Mucosa of stomach (tissue), 1 donor: Measurements from ENCODE around the gene HEYL.

ENCODE experiments used
- H3K27me3 ChIP-seq: one replicate; pipeline ENCODE4 v1.7.0; 2013; ENCODE audit warnings: mild to moderate bottlenecking, low read length; ENCODE audit not compliant: control insufficient read depth, insufficient read depth
- H3K36me3 ChIP-seq: one replicate; pipeline ENCODE4 v1.7.0; 2013; ENCODE audit warnings: low read length; ENCODE audit not compliant: control insufficient read depth, insufficient read depth
- H3K4me1 ChIP-seq: one replicate; pipeline ENCODE4 v1.7.0; 2013; ENCODE audit warnings: mild to moderate bottlenecking, low read length; ENCODE audit not compliant: control insufficient read depth, insufficient read depth
- H3K4me3 ChIP-seq: one replicate; pipeline ENCODE4 v1.7.0; 2013; ENCODE audit warnings: low read length
- H3K9ac ChIP-seq: one replicate; pipeline ENCODE4 v1.7.0; 2013; ENCODE audit warnings: mild to moderate bottlenecking, low read length, moderate library complexity
- H3K9me3 ChIP-seq: one replicate; pipeline ENCODE4 v1.7.0; 2013; ENCODE audit warnings: mild to moderate bottlenecking, low read length, moderate library complexity; ENCODE audit not compliant: control insufficient read depth
- donor health status: Pancreatic carcinoma.

Gene HEYL

GRCh38 chr1:39633422-39633821 is 6.0 kb downstream of the HEYL start:
- no peak overlapping the region for H3K4me3 ChIP-seq
- no peak overlapping the region for H3K9ac ChIP-seq

DNA sequence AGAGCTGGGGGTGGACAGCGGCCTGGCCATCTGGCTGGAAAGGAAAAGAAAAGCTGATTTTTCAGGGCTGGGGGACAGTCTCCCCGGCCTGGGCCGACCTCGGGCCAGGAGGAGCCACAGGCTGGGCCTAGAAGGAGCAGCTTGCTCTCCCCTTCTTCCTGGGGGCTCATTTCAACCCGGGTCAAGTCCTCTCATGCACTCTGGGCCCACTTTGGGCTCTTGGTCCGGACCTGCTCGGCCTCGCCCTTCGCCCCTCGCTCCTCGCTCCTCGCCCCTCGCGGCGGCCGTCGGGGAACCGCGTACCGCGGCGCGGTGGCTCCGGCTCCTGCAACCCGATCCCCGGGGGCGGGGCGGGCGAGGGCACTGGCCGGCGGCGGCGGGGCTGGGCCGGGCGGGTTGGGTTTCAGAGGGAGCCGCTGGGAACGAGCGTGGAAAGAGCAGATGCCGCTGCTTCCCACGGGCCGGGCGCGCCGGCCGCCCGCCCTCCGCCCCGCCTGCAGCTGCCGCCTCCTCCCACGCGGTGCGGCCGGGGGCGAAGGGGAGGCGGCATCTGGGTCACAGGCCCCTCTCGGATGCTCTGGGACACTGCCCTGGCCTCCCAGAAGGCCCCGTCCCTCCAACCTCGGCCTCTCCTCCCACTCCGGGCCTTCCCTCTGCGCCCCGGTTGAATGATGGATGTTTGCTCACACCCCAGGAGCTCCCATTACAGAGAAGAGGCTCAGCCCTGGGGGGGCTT is 6.6 kb downstream of the HEYL start:
- no peaks in the 10 kb centered on the region for H3K9me3 ChIP-seq
- peaks cover 44% of the 10 kb centered on the region for H3K27me3 ChIP-seq
- no peak overlapping the region for H3K9ac ChIP-seq
- H3K4me3 ChIP-seq: no peak overlapping the region
- H3K36me3 ChIP-seq: no peaks in the 10 kb centered on the region
- no peaks in the 10 kb centered on the region for H3K4me1 ChIP-seq

More at GRCh38 chr1:39633422-39633821, 6.0 kb downstream of the HEYL start:
- Histone ChIP-seq H3K4me1 (no peaks in the 10 kb centered on the region), H3K36me3 (no peaks in the 10 kb centered on the region), H3K9me3 (no peaks in the 10 kb centered on the region), H3K27me3 (peaks cover 44% of the 10 kb centered on the region)

DNA sequence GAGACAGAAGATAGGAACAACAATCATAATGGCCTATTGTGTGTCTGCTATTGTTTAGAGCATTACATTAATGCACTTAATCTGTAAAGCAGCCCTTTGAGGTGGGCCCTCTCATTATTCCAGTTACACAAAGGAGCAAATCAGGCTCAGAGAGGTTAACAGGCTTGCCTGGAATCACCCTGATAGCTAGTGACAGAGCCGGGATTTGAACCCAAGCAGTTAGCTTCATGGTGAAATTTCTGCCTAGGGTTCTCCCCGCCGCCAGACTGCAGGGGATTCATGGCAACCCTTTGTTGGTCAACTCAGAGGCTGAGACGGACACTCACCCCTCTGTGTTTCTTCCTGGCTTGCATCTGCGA is 7.1 kb downstream of the HEYL start:
- Histone ChIP-seq H3K9me3 (no peaks in the 10 kb centered on the region), H3K4me1 (no peaks in the 10 kb centered on the region), H3K4me3 (no peak overlapping the region), H3K9ac (no peak overlapping the region), H3K36me3 (no peaks in the 10 kb centered on the region), H3K27me3 (peaks cover 38% of the 10 kb centered on the region)

DNA sequence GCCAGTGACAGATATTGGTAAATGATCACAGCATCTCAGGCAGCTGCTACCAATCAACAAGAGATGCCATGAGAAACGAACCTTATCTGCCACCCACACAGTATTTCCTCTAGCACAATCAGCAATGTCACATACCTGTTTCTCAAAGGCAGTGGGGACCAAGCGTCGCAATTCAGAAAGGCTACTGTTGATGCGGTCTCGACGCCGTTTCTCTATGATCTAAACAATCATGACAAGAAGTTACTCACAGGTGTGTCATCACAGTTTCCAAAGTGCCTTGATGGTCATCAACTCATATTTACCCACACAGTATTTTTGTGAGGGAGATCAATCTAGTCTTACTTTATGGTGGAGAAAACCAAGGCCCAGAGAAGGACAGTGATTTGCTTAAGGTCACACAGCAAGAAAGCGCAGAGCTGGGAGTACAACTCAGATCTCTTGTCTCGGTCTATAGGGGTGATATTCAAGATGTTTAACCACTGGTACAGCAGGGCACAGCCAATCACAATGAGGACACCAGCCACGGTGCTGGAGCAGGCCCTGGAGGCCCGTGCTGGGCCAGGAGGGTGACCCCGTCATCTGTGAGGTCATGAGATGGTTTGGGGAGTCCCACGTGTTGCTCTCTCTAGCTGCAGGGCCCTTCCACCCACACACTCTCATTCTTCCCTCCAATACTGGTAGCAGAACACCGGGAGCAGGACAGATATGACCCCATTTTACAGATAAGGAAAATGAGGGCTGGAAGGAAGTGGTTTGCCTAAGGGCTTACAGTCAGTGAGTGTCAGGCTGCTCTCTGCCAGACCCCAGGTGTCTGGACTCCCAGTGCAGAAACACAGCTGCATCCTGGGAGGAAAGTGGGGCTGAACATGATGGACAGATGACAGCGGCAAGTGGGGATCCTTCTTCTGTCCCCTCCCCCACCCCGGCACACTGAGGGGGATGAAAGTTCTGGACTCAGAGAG is 7.8 kb downstream of the HEYL start:
- Histone ChIP-seq H3K9ac (no peak overlapping the region), H3K36me3 (no peaks in the 10 kb centered on the region), H3K4me1 (no peaks in the 10 kb centered on the region), H3K9me3 (no peaks in the 10 kb centered on the region), H3K27me3 (peaks cover 38% of the 10 kb centered on the region), H3K4me3 (no peak overlapping the region)

- Histone ChIP-seq H3K27me3 (peaks cover 21% of the 10 kb centered on the region), H3K4me3 (no peak overlapping the region), H3K9me3 (no peaks in the 10 kb centered on the region), H3K9ac (no peak overlapping the region), H3K4me1 (no peaks in the 10 kb centered on the region), H3K36me3 (no peaks in the 10 kb centered on the region)
These were observed 10.6 kb downstream of the HEYL start for GRCh38 chr1:39628807-39629350.

DNA sequence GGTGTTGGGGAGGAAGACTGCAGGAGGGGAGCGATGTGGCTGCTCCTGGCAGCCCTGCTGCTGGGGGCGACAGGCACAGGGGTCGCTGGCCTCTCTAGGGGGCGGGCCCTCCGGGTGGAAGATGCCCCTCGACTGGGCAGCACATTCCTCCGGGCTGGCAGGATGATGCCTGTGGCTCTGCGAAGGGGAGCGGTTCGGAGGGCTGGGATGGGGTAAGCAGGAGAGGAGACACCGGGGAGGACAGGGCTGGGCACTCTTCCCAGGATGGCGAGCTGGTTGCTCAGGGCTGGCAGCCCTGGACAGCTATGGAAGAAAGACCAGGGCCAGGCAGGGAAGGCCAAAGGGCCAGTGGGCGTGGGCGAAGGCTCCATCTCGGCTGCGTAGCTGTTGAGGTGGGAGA is 12.8 kb downstream of the HEYL start:
- Histone ChIP-seq H3K9me3 (no peaks in the 10 kb centered on the region), H3K27me3 (peaks cover 2% of the 10 kb centered on the region), H3K4me1 (no peaks in the 10 kb centered on the region), H3K9ac (no peak overlapping the region), H3K4me3 (no peak overlapping the region), H3K36me3 (no peaks in the 10 kb centered on the region)

GRCh38 chr1:39625462-39626273 is 13.8 kb downstream of the HEYL start:
- Histone ChIP-seq H3K36me3 (no peaks in the 10 kb centered on the region), H3K9me3 (no peaks in the 10 kb centered on the region), H3K27me3 (no peaks in the 10 kb centered on the region), H3K9ac (no peak overlapping the region), H3K4me1 (no peaks in the 10 kb centered on the region), H3K4me3 (no peak overlapping the region)

DNA sequence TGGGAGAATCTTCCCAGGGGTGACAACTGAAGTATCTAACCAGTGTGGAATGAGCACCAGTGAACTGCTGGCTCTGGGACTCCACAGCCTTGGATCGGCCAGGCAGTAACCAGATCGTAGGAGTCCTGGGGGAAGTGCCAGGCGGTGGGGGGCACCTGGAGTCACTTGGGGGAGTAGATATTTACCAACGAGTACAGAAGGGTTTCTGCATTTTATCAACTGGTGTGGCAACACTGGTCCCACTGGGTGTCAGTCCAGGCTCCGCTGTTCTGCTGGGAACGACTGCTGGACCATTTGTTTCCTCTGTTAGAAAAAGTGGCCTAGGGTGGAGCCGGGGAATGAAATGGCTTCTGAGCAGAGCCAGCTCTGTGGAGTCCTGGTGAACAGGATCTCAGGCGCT is 14.4 kb downstream of the HEYL start:
- Histone ChIP-seq H3K27me3 (no peaks in the 10 kb centered on the region), H3K4me3 (no peak overlapping the region), H3K9me3 (no peaks in the 10 kb centered on the region), H3K9ac (no peak overlapping the region), H3K36me3 (no peaks in the 10 kb centered on the region), H3K4me1 (no peaks in the 10 kb centered on the region)

DNA sequence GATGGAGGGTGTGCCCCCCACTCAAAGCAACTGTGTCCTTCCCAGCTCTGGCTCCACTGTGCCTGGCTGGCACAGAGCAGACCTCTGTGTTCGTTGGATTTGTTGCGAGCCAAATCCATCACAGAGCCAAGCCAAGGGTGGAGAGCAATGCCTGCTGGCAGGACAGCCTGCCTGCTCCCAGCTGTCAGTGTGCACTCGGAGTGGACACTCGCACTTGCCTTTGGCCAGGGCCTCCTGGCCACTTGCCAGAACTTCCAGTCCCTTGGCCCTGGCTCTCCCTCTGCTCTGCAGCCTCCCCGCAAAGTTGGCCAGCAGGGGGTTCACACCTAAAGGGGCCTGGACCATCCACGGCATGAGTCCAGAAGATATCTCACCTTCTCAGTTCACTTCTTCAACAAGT is 16.4 kb downstream of the HEYL start:
- no peak overlapping the region for H3K4me3 ChIP-seq
- H3K36me3 ChIP-seq: no peaks in the 10 kb centered on the region
- H3K9ac ChIP-seq: no peak overlapping the region
- H3K27me3 ChIP-seq: no peaks in the 10 kb centered on the region
- no peaks in the 10 kb centered on the region for H3K4me1 ChIP-seq
- H3K9me3 ChIP-seq: no peaks in the 10 kb centered on the region

DNA sequence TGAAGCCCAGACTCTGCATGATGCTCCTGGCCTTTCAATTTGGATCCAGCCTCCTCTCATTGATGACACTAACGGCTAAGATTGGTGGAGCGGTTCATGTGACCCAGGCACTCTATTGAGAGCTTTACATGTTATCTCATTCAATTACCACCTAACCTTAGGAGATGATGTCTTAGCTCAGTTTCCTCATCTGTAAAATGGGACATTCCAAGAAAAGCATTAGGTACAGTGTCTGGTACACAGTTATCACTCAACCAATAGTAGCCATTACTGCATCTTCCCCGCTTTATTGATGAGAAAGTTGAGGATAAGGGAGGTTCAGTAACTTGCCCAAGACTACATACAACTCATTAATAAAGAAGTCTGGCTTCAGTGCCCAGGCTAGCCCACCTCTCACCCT is 17.0 kb downstream of the HEYL start:
- Histone ChIP-seq H3K36me3 (no peaks in the 10 kb centered on the region), H3K27me3 (no peaks in the 10 kb centered on the region), H3K9ac (no peak overlapping the region), H3K4me3 (no peak overlapping the region), H3K4me1 (no peaks in the 10 kb centered on the region), H3K9me3 (no peaks in the 10 kb centered on the region)

DNA sequence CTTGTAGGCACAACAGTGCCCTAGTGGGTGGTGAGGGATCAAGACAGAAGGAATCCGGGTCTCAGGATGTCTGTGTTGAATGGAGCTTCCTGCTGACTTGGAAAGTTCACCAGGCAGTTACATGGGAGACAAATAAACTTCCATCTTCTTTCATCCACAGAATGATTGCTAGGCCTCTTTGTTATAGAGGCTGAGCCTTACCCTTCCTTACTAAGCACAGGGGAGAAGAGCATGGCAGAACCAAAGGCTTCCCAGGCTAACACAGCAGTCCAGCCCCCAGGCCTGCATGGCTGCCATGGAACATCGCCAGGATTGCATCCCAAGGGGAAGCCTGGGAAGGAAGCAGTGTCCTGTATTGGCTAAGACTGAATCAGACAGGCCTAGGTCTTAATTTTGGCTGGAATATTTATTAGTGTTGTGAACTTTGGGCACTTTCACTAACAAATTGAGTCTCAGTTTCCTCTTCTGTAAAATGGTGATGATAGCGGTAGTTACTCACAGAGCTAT is 18.7 kb downstream of the HEYL start:
- no peaks in the 10 kb centered on the region for H3K4me1 ChIP-seq

More for the DNA sequence above, 18.7 kb downstream of the HEYL start:
- no peaks in the 10 kb centered on the region for H3K9me3 ChIP-seq
- H3K4me3 ChIP-seq: no peak overlapping the region
- H3K9ac ChIP-seq: no peak overlapping the region
- H3K36me3 ChIP-seq: no peaks in the 10 kb centered on the region
- H3K27me3 ChIP-seq: no peaks in the 10 kb centered on the region
